NCI-H510A treated with DMSO at 0.1 percent for 48 hours (cell line): Measurements from ENCODE around the gene DDX25.
"Not testable (repeated sequence)": the region's sequence is repeated elsewhere in the genome, so short reads cannot be mapped to it uniquely, and the experiment has no call there.

Experiments used
- DNase-seq: peaks from one replicate; lab custom pipeline; 2025; lab: John Stamatoyannopoulos, UW

The DDX25 gene

GRCh38 chr11:125904678-125905077 is 370 bp downstream of the DDX25 start:
- no peak for DNase-seq

- no peak for DNase-seq
Measured at GRCh38 chr11:125910226-125910849, 6.0 kb downstream of the DDX25 start.

GRCh38 chr11:125914601-125915000 is 10.3 kb downstream of the DDX25 start:
- not testable (repeated sequence) for DNase-seq

- DNase-seq, result peak; percentile 41
Measured at GRCh38 chr11:125916683-125917347, 12.5 kb downstream of the DDX25 start.

GRCh38 chr11:125918140-125918840 is 14.0 kb downstream of the DDX25 start:
- DNase-seq, result no peak

GRCh38 chr11:125921042-125921441 is 16.7 kb downstream of the DDX25 start:
- DNase-seq, result no peak

- no peak for DNase-seq
Measured at GRCh38 chr11:125922156-125922555, 17.8 kb downstream of the DDX25 start.

GRCh38 chr11:125923012-125923579 is 18.8 kb downstream of the DDX25 start:
- DNase-seq, result peak; percentile 76

GRCh38 chr11:125923633-125924032 is 19.3 kb downstream of the DDX25 start:
- DNase-seq, result no peak

- DNase-seq, result no peak
Measured at GRCh38 chr11:125924384-125925007, 20.2 kb downstream of the DDX25 start.

- no peak for DNase-seq
Measured at GRCh38 chr11:125925247-125925740, 21.0 kb downstream of the DDX25 start.

- DNase-seq, result no peak
Measured at GRCh38 chr11:125925804-125926203, 21.5 kb downstream of the DDX25 start.

- no peak for DNase-seq
Measured at GRCh38 chr11:125926682-125927081, 22.4 kb downstream of the DDX25 start.

- no peak for DNase-seq
Measured at GRCh38 chr11:125929445-125930075, 25.3 kb downstream of the DDX25 start.

GRCh38 chr11:125930076-125930450 is 25.8 kb downstream of the DDX25 start:
- DNase-seq, result no peak

GRCh38 chr11:125931116-125931515 is 26.8 kb downstream of the DDX25 start:
- no peak for DNase-seq

GRCh38 chr11:125931668-125932067 is 27.4 kb downstream of the DDX25 start:
- no peak for DNase-seq

GRCh38 chr11:125932301-125932700 is 28.0 kb downstream of the DDX25 start:
- no peak for DNase-seq

- no peak for DNase-seq
Measured at GRCh38 chr11:125933030-125933813, 28.9 kb downstream of the DDX25 start.

- no peak for DNase-seq
Measured at GRCh38 chr11:125934473-125934872, 30.2 kb downstream of the DDX25 start.

- no peak for DNase-seq
Measured at GRCh38 chr11:125935056-125935455, 30.7 kb downstream of the DDX25 start.
